GM20431 (cell line): ENCODE measurements around the gene RIC1.
"Not testable (repeated sequence)": the region's sequence is repeated elsewhere in the genome, so short reads cannot be mapped to it uniquely, and the experiment has no call there.

Experiments used
- in situ Hi-C: fragments of 300-500 bp; cut with MseI, MboI; formaldehyde crosslinking; loops from one replicate; pipeline ENCODE4 v1.15.0; 2020; ENCODE audit warnings: low sequenced_read_pairs; ENCODE audit not compliant: unreplicated experiment

RIC1 gene

DNA sequence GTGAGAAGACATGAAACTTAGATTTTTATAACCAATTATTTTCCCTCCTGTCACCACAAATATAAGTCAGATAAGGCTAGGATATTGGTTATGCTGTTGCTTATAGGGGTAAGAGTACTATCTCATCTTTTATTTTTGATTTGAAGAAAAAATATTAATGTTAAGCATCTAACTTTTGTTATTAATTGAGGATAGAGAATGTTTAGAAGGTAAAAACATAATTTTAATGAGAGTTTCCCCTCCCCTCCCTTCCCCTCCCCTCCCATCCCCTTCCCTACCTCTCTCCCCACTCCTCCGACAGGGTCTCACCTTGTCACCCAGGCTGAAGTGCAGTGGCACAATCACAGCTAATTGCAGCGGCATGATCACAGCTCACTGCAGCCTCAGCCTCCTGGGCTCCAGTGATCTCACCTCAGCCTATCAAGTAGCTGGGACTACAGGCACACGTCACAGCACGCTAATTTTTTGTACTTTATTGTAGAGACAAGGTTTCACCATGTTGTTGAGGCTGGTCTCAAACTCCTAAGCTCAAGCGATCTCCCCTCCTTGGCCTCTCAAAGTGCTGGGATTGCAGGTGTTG lies 86.7 kb downstream of the RIC1 start:
- in situ Hi-C loops: no loop called here

DNA sequence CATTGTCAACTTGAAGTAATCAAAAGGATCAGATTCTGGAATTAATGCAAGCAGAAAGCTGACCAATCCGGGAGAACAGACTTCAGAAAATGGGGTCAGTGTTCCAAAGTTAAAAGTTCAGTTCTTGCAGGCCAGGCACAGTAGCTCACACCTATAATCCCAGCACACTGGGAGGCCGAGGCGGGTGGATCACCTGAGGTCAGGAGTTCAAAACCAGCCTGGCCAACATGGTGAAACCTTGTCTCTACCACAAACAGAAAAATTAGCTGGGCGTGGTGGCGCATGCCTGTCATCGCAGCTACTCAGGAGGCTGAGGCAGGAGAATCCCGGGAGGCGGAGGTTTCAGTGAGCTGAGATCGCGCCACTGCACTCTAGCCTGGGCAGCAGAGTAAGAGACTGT lies 88.5 kb downstream of the RIC1 start:
- in situ Hi-C loops: not testable (repeated sequence)

DNA sequence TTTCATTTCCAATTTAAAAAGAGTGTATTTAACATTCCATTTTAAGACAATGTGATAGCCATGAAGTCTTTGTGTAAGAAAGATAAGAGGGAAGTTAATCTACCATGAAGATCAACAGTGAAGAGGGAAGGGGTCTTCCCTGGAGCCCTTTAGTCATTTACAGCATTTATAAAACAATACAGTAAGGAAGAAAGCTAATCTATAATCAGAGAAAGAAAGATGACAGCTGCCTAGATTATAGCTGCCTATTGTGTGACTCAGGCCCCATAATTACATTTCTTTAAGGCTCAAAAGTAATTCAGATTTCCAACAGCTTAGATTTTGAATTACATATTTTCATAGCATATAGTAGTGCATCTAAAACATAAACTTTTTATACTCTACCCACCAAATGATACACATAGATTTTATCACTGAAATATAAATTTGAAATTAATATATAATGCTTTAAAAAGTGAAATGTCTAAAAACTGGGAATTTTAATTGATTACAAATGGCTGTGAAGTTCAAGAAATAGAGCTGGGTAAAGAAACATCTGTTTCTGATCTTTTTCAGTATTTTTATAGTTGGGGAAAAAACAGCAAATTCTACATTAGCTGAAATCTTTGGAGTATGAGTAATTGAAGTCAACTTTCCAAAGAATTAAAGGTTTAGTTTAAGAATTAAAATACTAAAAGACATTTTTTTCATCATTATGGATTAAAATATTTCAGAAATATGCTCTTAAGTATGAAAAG lies 89.6 kb downstream of the RIC1 start:
- in situ Hi-C loops: no loop called here

DNA sequence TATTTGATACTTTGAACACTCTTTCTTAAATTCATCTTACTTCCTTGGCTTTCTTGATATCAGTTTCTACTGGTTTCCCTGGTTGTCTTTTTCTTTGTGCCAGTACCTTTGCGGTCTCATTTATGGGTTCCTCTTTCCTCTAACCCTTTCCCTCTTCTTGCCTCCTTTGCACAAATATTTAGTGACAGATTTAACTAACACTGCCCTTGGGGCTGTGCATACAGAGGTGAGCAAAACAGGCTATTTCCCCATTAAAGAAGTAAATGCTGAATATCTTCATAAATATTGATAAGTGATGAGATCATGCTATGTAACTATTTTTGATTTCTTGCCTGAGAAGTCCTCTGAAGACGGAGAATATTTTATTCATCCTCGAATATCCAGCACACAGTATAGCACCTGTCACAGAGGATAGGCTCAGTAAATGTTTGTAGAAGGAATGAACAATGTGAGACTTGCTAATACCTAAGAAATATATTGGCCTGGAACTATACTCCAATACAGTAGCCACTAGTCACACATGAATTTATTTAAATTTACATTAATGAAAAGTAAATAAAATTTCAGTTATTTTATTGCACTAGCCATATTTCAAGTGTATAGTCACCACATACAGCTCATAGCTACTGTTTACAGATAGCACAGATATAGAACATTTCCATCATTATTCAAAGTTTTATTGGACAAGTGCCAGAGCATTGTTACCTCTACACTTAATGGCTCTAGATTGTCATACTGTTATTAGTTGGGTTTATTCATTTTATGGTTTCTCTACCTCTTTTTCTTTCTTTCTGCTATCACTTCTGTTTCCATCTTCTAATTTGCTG lies 90.4 kb downstream of the RIC1 start:
- in situ Hi-C loops: no loop called here

DNA sequence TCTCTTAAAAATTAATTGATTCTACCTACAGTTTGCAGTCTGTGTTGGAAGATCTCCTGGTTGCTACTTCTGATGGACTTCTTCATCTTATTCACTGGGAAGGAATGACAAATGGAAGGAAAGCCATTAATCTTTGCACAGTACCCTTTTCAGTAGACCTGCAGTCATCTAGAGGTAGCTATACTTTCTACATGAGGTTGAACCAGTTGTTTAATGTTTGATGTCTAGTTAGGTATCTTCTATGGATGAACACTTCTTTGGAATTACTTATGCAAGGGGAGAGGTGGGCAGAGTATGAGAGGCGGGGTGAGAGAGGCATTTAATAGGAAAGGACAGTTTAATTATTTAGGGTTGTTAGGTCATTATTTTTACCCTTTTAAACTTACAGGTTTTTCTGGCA lies 91.2 kb downstream of the RIC1 start:
- in situ Hi-C loops: no loop called here

DNA sequence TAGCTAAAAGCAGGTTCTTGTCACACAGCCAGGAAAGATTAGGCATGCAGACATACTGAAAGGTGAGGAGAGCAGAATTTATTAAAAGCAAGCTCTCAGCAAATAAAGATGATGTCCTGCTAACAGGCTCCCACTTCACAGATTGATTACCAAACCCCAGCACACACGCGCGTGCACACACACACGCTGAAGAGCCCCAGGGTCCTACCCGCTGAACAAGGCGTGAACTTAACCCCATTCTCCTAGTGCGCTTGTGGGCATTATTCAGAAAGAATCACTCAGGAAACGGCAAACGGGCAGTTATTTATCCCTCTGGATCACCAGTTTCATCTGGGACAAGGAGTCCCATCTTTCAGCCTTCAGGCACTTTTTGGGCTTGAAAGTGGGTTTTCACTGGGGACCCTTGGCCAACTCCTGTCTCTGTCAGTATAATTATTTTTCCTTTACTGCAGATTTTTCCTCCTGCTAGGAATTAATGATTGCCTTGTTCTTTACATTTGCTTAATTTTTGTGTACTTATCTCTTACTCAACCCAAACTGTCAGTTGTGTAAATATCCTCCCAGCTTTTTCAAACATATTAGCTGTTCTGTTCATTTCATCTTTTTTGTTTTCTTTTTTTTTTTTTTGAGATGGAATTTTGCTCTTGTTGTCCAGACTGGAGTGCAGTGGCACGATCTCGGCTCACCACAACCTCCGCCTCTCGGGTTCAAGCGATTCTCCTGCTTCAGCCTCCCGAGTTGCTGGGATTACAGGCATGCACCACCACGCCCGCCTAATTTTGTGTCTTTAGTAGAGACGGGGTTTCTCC lies 92.6 kb downstream of the RIC1 start:
- in situ Hi-C loops: no loop called here

DNA sequence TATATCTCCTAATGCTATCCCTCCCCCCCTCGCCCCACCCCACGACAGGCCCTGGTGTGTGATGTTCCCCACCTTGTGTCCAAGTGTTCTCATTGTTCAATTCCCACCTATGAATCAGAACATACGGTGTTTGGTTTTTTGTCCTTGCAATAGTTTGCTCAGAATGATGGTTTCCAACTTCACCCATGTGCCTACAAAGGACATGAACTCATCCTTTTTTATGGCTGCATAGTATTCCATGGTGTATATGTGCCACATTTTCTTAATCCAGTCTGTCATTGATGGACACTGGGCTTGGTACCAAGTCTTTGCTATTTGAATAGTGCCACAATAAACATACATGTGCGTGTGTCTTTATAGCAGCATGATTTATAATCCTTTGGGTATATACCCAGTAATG lies 93.8 kb downstream of the RIC1 start:
- in situ Hi-C loops: not testable (repeated sequence)

DNA sequence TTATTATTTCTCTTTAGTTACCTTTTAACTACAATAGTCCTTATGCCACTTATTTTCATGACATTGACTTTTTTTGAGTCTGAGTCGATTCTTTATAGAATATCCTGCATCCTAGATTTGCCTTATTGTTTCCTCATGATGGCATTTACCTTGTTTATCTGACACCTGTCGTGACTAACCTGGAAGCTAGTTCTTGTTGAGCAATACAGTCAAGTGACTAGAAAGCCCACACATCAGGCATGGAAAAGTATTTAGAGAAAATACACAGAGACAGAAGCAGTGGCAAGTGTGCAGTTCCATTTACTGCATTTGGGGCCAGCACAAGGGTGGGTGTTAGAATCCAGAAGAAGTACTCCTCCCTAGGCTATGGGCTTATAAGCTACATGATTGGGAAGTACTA lies 106.2 kb downstream of the RIC1 start:
- in situ Hi-C loops: no loop called here

DNA sequence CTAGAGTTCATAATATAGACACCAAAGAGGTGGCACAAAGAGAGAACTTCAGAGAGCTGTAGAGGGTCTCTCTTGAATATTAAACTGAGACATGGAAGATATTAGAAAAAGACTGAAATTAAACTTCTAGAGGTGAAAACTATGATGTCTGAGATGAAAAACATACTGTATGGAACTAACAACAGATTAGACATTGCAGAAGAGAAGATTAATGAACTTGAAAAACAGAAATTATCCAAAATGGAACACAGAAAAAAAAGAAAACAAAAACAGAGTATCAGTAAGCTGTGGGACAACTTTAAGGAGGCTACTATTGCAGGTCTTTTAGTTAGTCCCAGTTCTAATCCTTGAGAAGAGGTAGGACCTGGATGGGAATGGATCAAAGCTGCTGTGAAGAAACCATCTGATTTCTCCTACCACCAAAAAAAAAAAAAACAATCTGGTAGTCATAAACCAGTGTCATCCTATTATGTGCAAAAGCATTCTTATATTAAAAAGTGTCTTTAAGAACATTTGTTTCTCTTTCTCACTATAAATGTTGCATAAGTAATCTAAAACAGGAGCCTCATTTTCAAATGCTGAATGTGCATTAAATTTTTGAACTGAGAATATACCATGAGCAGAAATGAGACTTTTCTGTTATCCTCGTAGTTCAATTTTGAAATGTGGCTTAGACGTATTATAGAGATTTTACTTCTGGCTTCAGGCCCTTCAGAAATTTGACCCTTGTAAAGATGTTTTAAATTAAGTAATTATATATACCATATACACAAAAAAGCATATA lies 107.8 kb downstream of the RIC1 start:
- in situ Hi-C loops: no loop called here

DNA sequence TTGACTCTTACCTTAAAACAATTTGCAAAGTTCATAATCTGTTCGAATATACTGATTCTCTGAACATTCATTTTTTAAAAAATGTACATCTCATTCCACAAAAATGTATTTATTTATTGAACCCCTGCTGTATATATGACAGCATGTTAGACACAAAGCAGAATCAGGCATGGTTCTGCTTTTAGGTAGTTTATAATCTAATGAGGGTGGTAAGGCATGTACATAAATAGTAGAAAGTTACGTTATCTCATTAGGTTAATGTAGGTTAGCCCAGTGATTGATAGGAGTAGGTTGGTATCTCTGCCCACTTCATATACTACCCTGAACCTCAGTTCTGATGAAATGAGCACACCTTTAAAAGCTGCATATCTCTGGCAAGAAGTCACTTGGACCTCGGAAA lies 114.2 kb downstream of the RIC1 start:
- in situ Hi-C loops: no loop called here

DNA sequence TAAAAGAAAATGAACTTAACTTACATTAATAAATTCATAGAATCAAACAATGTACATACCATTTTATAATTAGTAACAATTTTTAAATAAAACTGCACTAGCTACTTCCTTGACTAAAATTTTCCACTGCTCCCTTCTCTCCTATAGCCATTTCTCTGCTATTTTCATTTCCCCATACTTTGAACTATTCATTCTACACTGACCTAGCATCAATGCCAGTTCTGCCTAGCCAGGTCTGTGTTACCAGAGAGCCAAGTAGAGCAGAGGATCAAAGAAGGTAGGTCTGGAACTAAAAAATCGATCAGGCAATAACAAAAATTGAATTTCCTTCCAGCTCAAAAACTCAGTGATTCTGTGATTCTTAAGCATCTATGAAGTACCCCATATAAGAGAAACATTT lies 119.5 kb downstream of the RIC1 start:
- in situ Hi-C loops: no loop called here

DNA sequence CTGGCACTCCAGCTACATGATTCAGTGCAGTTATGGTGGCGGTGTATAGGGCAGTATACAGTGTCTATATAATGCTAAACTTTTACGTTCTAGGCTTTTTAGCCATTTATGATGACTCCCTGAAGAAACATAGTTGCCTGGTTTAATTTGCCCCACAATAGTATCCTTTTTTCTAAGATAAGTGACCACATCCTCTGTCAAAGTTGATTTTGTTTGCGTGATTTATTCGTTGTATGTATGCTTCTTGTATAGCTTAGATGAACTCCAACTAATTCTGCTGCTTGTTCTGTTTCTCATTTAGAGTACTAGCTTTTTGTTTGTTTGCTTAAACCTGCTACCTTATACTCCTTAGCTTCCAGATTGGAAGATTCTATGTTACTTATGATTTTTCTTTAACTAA lies 120.4 kb downstream of the RIC1 start:
- in situ Hi-C loops: no loop called here

DNA sequence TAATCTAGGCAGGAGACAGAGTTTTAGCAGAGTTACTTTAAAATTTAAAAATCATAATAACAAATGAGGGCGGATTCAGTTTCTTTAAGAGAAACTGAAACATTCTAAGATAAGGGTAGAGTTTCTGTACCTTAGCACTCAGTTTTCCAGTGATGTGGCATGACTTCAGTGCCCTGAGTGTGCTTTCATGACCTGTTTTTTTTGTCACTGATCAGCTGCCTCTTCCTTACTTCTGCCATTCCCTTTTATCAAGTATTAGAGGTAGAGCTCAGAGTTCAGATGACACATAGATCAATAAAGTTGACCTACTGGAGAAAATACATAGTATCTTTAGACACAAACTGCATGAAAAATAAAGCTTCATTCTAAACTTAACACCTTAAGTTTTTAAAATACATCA lies 121.7 kb downstream of the RIC1 start:
- in situ Hi-C loops: no loop called here

DNA sequence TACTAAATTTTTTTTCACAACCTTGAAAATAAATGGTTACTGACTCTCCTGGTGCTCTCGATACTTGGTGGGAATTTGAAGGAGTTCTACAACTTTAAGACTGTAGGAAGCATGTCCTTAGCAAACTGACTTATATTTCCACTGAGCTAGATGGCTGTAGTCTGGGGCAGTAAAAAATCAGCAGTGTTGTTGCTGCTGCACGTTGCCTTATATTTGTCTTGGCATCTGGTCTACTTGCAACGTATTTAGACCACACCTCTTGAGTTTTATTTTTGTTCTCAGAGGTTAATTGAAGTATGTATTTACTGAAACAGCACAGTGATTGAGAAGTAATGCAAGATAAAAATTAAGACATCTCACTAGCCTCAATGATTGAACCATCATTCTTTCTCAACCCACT lies 127.7 kb downstream of the RIC1 start:
- in situ Hi-C loops: no loop called here

DNA sequence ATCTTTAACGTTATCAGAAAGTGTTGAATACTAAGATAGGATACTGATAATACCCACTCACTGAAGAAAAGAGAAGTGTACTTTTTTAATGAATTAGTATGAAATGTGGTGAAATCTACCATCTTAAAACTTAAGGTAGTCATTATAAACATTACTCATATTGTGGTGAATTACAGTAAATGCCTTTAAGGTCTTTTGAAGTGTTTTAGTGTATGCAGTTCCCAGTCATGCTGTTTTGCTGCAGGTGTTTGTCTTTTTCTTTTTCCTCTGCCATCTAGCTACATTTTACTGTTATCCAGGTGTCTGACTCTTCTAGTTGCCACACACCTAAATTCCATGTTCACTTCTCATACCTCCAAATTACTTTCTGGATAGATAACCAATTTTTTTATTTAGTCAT lies 131.4 kb downstream of the RIC1 start:
- in situ Hi-C loops: no loop called here

DNA sequence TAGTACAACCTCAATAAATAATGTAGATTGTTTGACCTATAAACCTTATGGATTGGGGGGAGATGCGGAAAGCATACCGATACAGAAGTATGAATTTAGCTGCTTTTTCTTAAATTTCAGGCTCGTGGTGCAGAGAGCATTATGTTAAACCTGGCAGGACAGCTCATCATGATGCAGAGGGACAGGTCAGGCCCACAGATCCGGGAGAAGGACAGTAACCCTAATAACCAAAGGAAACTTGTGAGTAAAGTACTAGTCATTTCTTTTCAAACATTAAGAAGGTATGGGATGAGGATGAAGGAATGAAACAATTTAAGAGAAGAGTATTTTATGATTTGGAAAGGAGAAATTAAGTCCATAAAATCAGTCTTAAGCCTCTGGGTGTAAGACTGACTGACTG lies 133.5 kb downstream of the RIC1 start:
- in situ Hi-C loops: no loop called here

DNA sequence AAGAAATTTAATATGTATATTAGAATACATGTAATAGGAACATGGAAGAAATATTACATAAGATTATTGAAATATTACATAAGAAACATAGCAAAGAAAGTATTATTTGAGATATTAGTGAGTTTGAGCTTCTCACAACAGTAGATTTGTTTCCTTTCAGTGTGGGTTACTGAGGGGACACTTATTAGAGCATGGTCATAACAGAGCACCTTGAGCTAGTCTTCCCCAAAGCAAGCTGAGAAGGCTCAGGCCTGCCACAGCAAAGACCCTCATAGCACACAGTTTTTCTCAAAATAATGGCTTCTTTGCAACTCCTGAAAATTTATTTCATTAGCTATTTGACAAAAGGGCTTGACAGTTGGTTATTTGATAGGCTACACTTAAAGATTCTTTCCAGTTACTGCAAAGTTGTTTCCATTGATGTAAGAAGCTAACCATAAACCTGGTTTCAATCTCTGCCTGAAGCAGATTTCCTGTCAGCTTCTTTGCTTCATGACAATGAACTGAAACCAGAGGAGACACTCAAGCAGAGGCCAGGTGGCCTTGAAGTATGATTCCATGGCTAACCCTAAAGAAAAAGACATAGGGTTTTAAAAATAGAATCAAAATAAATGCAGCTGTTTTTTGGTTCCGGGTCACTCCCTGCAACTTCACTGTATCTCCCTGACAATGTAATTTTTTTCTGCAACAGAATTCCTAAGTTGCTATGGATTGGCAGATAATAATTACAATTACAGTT lies 135.4 kb downstream of the RIC1 start:
- in situ Hi-C loops: no loop called here

DNA sequence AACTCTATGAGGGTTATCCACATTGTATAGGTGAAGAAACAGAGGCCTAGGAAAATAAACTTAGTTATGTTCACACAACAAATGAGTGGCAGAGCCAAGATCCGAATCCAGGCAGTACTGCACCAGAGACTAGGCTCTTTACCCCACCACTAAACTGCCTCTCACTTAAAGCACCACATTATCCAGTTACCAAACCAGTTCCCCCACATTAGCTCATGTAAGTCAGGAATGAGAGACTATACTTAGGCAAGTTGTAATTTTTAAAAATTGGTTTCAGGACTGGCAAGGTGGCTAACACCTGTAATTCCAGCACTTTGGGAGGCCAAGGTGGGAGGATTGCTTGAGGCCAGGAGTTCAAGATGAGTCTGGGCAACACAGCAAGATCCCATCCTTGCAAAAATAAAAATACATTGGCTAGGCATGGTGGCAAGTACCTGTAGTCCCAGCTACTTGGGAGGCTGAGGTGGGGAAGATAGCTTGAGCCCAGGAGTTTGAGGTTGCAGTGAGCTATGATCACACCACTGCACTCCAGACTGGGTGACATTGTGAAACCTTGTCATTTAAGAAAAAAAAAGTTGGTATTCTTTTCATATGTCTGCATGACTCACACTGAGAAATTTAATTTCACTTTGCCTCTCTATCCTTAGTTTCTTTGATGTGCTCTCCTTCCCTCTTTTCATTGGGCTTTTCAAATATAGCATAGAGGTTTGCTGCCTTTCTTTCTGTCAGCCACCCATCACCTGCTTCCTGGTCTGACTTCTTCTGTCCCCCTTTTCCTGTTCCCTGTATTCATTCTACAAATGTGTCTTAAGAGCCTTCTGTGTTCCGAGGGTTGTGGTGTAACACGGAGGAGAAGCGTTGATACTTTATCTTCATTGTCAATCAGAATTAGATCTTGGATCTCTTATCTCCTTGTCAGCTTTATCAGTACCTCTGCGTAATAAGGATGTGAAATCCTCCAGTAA lies 139.3 kb downstream of the RIC1 start:
- in situ Hi-C loops: no loop called here
